ENCODE measurements around the gene UBE2U. TPM values are rescaled to one million over a fixed set of nuclear protein-coding genes. Genes with fewer than 3 reads are reported as not detected.

Gene UBE2U
- polyA plus RNA-seq, 1 experiment: not detected

DNA sequence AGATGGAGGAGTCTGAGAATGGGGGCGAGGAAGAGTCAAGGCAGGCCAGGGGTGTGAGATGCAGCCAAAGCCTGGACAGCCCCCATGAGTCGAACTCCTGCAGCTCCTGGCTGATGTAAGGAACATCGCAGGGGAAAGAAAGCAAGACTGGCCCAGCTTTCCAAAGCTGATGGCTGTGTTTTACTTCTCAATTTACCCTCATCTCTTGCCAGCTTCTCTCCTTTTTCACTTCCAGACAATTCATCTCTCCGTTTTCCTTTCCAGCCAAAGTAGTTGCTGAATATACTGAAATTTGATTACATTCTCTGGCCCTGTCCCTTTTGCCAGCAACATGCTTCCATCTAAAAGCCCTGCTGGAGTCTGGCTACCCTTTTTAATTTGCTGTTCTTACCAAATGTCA lies 40.0 kb upstream of the UBE2U start:
- POLR2A ChIA-PET: no interaction called here
- no peak for DNase-seq (ENCODE audit: low read depth)
- Histone ChIP-seq H3K4me3 (ENCODE audit: low read depth, low read length) (no peak overlapping the region), H3K27me3 (ENCODE audit: control insufficient read depth, insufficient read depth, low read length) (no peaks in the 10 kb centered on the region), H3K36me3 (ENCODE audit: control insufficient read depth, insufficient read depth, low read length) (no peaks in the 10 kb centered on the region)
- CTCF ChIA-PET: interaction anchor here (0.7 to 3.1 kb wide), 14 partner anchors 10 to 501 kb away, joined by 3 to 14 read pairs (median 4); partner anchors contain the start of gene ROR1
- TF ChIP-seq, protein P1, sequence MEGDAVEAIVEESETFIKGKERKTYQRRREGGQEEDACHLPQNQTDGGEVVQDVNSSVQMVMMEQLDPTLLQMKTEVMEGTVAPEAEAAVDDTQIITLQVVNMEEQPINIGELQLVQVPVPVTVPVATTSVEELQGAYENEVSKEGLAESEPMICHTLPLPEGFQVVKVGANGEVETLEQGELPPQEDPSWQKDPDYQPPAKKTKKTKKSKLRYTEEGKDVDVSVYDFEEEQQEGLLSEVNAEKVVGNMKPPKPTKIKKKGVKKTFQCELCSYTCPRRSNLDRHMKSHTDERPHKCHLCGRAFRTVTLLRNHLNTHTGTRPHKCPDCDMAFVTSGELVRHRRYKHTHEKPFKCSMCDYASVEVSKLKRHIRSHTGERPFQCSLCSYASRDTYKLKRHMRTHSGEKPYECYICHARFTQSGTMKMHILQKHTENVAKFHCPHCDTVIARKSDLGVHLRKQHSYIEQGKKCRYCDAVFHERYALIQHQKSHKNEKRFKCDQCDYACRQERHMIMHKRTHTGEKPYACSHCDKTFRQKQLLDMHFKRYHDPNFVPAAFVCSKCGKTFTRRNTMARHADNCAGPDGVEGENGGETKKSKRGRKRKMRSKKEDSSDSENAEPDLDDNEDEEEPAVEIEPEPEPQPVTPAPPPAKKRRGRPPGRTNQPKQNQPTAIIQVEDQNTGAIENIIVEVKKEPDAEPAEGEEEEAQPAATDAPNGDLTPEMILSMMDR (IDR thresholded peaks at IDR 0.05; ENCODE audit: insufficient read depth, low read depth, low read length): no peak

DNA sequence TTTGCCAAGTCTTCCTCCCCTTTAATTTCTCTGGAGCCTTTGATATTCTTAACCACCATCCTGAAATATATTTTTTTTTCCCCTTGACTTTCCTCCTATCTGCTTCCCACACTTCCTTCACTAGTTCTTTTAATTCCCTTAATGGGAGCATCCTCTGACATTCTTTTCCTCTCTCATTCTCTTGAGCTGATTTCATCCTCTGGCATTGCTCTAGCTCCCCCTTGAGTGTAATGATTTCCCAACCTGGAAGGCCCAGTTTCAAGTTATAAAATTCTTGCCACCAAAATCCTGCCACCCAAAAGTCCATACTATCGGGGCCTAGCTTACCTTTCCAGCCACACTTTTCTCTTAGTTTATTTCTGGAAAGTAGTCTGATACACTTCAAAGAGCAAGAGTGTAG lies 39.5 kb upstream of the UBE2U start:
- no peak for DNase-seq (ENCODE audit: low read depth)
- POLR2A ChIA-PET: no interaction called here
- TF ChIP-seq, protein P1 (IDR thresholded peaks at IDR 0.05; ENCODE audit: insufficient read depth, low read depth, low read length): peak; percentile 75
- no peaks in the 10 kb centered on the region for H3K36me3 ChIP-seq (ENCODE audit: control insufficient read depth, insufficient read depth, low read length)
- CTCF ChIA-PET: interaction anchor here (0.7 to 3.1 kb wide), 15 partner anchors 10 to 502 kb away, joined by 3 to 14 read pairs (median 4); partner anchors contain the start of gene ROR1
- no peaks in the 10 kb centered on the region for H3K27me3 ChIP-seq (ENCODE audit: control insufficient read depth, insufficient read depth, low read length)
- H3K4me3 ChIP-seq (ENCODE audit: low read depth, low read length): no peak overlapping the region

DNA sequence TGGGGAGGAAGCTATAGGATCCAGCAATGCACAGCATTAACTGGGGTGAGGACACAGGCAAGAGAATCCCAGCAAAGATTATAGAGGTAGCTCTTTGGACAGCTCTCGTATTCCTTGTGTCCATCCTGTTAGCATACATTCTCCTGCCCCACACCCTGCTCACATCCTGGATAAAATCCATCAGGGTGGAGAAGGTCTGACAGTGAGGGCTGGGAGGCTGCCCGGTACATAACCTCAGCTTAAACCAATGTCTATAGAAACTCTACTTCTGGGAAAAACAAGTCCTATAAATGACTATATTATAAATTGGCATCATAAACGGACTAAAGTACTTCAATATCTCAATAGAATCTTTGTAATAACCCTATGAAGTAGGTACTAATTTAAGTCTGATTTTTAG lies 36.8 kb upstream of the UBE2U start:
- POLR2A ChIA-PET: no interaction called here
- Histone ChIP-seq H3K4me3 (ENCODE audit: low read depth, low read length) (no peak overlapping the region), H3K36me3 (ENCODE audit: control insufficient read depth, insufficient read depth, low read length) (no peaks in the 10 kb centered on the region), H3K27me3 (ENCODE audit: control insufficient read depth, insufficient read depth, low read length) (no peaks in the 10 kb centered on the region)
- CTCF ChIA-PET: interaction anchor here (1.2 to 1.5 kb wide), 4 partner anchors 18 to 475 kb away, joined by 3 to 4 read pairs (median 3); no protein-coding TSS in a partner anchor
- no peak for DNase-seq (ENCODE audit: low read depth)
- TF ChIP-seq, protein P1 (IDR thresholded peaks at IDR 0.05; ENCODE audit: insufficient read depth, low read depth, low read length): no peak

DNA sequence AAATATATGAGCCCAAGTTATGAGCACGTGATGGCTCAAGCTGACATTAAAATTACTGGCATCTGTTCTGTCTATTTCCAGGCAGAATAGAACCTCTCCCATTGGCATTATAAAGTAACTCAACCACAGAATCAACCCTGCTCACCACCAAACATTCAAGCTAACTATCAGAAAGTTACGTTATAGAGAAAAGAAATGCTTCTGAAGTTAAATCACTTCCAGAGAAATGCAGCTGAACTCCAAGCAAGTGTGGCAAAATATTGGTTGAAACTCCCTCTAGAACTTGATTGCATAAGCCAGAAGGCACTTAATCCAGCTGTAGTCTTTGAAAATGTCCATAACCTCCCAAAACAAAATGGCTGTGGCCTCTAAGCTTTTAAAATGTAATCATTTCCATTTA lies 36.2 kb upstream of the UBE2U start:
- TF ChIP-seq, protein P1 (IDR thresholded peaks at IDR 0.05; ENCODE audit: insufficient read depth, low read depth, low read length): no peak
- Histone ChIP-seq H3K27me3 (ENCODE audit: control insufficient read depth, insufficient read depth, low read length) (no peaks in the 10 kb centered on the region), H3K4me3 (ENCODE audit: low read depth, low read length) (no peak overlapping the region), H3K36me3 (ENCODE audit: control insufficient read depth, insufficient read depth, low read length) (no peaks in the 10 kb centered on the region)
- DNase-seq (ENCODE audit: low read depth): no peak
- ChIA-PET POLR2A (no interaction called here), CTCF (interaction anchor here (0.5 to 1.5 kb wide), 5 partner anchors 10 to 475 kb away, joined by 3 to 4 read pairs (median 3); no protein-coding TSS in a partner anchor)

DNA sequence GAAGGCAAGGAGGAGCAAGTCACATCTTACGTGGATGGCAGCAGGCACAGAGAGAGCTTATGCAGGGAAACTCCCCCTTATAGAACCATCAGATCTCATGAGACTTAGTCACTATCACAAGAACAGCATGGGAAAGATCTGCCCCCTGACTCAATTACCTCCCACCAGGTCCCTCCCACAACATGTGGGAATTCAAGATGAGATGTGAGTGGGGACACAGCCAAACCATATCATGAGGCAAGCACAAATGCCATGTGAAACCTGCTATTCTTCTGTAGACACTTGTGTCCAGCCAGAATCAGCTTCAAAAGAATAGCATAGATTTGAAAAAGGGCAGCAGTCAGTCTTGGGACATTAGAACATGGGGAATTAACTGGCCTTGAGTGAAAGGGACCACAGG lies 32.2 kb upstream of the UBE2U start:
- TF ChIP-seq, protein P1 (IDR thresholded peaks at IDR 0.05; ENCODE audit: insufficient read depth, low read depth, low read length): no peak
- Histone ChIP-seq H3K36me3 (ENCODE audit: control insufficient read depth, insufficient read depth, low read length) (no peaks in the 10 kb centered on the region), H3K27me3 (ENCODE audit: control insufficient read depth, insufficient read depth, low read length) (no peaks in the 10 kb centered on the region), H3K4me3 (ENCODE audit: low read depth, low read length) (no peak overlapping the region)
- ChIA-PET POLR2A (no interaction called here), CTCF (interaction anchor here (0.7 to 0.8 kb wide), 2 partner anchors 35 to 58 kb away, joined by 3 read pairs; no protein-coding TSS in a partner anchor)
- no peak for DNase-seq (ENCODE audit: low read depth)

Data from BJ (cell line).